Ramos (cell line): ENCODE results near the gene DCANP1.

Experiments
- in situ Hi-C: fragments of 300-500 bp; cut with MboI; formaldehyde crosslinking; loops from one replicate; pipeline ENCODE4 v1.14.3; 2022; ENCODE audit warnings: low sequenced_read_pairs; ENCODE audit not compliant: unreplicated experiment

The DCANP1 gene

DNA sequence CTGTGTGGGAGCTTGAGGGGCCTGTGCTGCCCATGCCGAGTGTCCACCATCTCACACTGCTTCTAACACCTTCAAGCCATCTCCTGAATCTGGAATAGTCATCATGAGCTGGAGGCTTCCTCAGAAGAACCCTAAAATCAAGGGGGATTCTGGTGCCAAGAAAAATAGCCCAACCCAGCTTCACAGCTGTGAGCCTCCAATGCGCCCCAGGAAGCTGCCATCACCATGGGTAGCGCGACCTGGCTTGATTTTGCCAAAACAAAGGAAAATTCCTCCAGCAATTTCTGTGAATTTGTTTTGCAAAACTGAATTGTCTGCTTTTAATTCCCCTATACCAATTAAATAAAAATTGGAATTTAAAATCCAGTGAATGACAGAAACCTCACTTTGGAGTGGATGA lies 11.2 kb upstream of the DCANP1 start:
- in situ Hi-C loops = loop anchor here (5.0 to 10.0 kb wide), 2 partner anchors 94 to 376 kb away; partner anchors contain the start of gene SLC25A48

DNA sequence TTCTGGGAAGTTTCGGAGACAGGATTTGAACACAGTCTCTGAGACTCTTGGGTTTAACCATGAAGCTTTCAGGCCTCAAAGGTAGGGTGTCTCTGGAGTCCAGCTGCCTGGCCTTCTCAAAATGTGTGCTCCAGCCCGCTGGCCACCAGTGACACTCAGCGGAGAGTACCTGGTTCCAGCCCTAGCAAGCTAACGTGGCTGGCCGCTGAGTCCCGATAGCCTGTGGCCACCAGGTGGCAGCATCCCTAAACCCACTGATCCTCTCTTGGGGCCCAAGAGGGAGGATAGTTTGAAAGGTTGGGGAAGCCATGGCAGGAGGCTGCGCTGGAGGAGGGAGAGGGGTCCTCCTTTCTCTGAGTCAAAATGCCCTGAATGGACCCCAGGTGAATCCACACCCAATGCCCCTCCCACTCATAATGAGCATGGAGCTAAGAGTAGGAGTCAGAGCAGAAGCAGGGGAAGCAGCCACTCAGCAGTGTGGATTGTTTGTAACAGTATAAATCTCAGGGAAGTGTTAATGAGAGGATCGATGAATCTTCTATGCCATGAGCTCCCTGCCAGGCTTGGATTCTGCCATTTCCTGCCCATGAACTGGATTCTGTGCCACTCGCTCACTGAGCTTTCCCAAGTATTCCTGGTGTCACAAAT lies 10.4 kb upstream of the DCANP1 start:
- in situ Hi-C loops = loop anchor here (5.0 to 10.0 kb wide), 2 partner anchors 95 to 377 kb away; partner anchors contain the start of gene SLC25A48

DNA sequence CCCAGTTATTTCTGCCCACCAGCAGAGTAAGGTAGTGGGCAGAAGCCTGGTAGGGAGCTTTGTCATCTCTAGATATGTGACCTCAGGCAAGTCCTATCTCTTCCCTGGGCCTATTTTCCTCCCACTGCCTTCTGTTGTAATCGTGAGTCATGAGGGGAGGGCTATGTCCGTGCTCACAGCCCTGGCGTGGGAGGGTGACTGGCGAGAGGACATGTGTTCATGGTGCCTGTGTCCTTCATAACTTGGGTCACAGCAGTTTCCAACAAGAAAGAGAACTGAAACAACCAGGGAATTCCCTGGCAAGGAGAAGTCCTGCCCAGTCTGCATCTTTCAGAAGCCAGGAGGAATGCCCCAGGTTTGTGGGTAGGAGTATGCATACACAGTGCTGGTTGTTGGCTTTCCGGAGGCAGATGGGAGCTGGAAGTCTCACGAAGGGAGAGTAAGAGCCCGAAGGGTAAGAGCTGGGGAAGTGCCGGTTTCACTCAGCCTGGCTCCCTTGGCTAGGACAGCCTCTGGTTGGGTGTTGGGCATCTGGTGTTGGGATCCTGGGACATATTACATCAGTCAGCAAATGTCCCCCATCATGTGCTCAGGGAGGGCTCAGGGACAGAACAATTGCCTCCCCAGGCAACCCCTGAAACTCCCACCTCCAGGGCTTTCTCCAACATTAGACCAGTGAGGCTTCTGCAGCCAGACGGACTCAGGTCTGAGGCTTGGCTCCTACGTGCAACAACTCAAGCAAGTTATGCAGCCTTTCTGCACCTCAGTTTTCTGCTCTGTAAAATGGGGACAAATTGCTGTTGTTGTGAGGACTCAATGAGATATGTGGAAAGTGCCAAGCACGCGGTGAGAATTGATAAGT lies 9.3 kb upstream of the DCANP1 start:
- in situ Hi-C loops = loop anchor here (5.0 to 10.0 kb wide), 2 partner anchors 96 to 378 kb away; partner anchors contain the start of gene SLC25A48

DNA sequence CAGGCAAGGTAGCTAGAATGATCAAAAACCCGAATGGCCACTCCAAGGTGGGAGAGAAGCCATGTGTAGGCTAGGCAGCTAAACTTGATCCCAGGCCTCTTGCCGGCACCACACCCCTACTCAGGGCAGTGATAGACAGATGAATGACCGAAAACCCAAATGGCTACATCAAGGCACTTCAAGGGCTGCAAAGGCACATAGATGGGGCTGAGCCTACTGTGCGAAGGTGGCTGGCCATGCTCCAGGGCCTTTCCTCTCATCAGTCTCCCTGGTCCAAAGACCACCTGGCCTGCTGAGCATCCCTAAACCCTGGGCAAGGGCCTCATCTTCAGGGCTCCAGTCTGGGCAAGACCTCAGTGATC lies 8.7 kb upstream of the DCANP1 start:
- in situ Hi-C loops = loop anchor here (5.0 to 10.0 kb wide), 2 partner anchors 96 to 379 kb away; partner anchors contain the start of gene SLC25A48

DNA sequence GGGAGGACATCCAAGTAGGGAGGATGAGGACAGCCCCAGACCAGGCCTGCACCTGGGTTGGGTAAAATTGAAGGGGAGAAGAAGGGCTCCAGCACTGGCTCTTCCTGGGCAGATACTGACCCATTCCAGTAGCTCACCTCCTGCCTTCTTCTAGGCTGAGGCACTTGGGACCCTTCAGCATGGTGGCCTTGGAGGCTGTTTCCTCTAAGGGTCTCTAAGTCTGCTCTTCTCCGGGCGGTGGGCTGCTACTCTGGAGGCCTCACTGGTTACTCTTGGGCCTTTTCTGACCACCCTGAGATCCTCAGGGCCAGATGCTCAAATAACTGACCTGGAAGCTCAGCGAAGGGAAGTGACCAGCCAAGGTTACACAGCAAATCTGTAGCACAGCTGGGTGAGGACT lies 7.8 kb upstream of the DCANP1 start:
- in situ Hi-C loops = loop anchor here (5.0 to 10.0 kb wide), 2 partner anchors 97 to 380 kb away; partner anchors contain the start of gene SLC25A48

DNA sequence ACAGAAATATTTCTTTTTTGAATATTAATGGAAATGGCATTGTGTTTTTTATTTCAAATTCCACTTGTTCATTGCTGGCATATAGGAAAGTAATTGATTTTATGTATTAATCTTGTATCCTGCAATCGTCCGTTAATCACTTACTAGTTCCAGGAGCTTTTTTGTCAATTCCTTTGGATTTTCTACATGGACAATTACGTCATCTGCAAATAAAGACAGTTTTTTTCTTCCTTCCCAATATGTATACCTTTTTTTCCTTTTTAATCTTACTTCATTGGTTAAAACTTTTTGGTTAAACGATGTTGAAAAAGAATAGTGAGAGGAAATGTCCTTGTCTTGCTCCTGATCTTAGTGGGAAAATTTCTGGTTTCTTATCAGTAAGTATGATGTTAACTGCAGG lies 6.5 kb upstream of the DCANP1 start:
- in situ Hi-C loops = loop anchor here (10.0 kb wide), 1 partner anchor 381 kb away; the partner anchor contains the start of gene SLC25A48

DNA sequence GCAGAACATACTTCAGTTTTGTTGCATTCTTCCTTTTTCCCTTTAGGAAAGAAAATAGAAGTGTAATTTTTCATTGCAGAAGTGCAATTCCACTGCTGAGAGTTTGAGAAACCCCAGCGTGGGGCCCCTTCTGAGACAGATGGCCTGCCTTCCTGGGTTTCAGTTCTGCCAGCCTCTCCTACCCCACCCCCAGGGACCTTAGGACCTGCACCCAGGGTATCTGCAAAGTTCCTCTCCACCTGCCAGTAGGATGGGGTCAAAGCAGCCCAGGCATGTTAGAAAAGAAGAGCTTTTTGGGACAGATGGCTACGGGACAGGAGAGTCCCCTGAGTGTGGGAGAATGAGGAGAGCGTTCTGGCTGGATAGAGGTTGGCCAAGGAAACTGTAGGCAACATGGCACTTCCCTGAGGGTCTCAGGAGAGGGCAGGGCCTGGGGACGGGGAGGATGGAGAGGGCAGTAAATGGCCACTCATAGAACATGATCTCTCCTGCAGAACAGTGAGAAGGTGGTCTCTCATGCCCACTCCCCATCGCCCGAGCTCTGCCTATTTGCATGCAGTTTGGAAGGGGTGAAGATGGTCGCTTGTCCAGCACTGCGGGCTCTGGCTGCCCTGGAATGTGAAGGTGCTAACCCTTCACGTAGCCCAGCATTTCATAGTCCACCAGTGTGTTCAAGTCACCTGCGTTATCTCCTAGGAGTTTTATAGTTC lies 5.3 kb upstream of the DCANP1 start, which contains the start of gene TIFAB:
TIFAB (minus strand) TSS at position 31 of the 710 bp plus-strand sequence. CDS start 2,412 bp downstream, outside the sequence.
- in situ Hi-C loops = loop anchor here (10.0 kb wide), 1 partner anchor 382 kb away; the partner anchor contains the start of gene SLC25A48

DNA sequence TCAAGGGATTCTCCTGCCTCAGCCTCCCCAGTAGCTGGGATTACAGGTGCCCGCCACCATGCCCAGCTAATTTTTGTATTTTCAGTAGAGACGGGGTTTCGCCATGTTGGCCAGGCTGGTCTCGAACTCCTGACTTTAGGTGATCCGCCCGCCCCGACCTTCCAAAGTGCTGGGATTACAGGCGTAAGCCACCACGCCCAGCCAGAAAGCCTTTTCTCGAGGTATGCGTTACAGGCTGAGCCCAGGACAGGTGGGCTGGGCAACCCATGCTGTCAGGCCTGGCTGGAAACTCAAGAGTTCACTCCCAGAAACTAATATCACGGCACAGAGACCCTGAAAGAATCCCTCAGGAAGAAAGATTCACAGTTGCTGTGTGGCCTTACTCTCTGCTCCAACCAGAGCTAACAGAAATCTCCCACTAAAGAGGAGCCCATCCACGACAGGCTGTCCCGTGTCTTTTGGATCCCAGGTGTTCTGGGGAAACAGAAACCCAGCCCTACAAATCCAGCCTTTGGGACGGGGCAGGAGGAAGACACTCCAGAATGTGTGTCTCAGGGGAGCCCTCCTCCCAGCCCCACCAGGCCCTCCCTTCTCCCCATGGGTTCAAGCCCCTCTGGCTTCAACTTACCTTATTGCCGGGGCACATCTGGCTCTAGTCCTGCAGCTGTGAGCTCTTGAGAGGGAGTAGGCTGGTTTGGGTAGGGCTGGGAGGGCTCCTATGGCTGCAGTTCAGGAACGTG lies 4.6 kb upstream of the DCANP1 start:
- in situ Hi-C loops = loop anchor here (10.0 kb wide), 1 partner anchor 383 kb away; the partner anchor contains the start of gene SLC25A48

DNA sequence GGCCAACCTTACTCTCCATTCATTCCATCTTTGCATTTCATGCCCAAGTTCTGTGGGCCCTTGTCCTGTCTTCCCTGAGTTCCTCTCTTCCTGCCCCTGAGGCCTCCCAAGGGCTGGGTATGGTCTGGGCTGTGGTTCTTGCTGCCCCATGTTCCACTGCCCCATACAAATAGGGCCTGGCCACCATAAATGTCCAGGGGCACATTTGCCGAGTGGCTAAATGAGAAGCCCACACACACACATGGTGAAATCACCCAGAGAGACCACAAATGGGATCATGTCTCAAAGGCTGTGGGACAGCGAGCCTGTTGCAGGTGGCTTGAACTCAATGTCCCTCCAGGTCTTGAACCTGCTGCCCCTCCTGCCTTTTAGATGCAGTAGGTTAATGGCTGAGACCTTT lies 3.8 kb upstream of the DCANP1 start:
- in situ Hi-C loops = loop anchor here (10.0 kb wide), 1 partner anchor 384 kb away; the partner anchor contains the start of gene SLC25A48

DNA sequence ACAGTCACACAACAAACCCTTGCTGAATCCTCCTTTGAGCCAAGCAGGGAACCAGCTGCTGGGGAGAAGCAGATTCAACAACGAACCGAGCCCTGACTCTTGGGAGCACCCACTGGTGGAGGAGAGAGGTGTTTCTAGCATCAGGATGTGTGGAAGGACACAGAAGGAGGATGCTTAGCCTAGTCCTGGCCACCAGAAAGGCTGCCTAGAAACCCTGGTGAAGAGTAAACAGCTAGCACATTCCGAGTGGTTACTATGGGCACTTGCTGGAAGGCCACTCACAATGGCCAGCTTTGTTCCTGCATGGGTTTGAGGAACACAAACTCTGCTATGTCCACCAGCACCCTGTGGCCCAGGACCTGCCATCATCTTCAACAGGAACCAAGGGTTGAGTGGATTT lies 3.2 kb upstream of the DCANP1 start:
- in situ Hi-C loops = loop anchor here (10.0 kb wide), 1 partner anchor 384 kb away; the partner anchor contains the start of gene SLC25A48

DNA sequence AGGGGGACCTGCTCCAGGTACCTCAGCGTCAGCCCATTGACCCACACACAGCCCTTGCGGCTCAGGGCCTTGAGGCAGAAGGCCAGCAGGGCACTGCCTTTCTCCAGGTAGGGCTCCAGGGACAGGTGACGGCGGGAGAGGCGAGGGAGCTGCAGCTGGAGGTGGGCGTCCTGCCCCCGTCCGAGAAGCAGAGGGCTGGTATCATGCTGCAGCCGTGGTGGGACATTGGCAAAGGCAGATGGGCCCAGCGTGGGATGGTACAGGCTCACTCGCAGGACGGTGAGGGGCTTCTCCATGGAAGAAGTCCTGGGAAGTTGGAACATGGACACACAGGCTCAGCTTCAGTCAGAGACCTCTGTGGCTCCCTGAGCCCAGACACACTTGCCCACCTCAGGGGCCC lies 2.5 kb upstream of the DCANP1 start:
- in situ Hi-C loops = loop anchor here (10.0 kb wide), 1 partner anchor 385 kb away; the partner anchor contains the start of gene SLC25A48

DNA sequence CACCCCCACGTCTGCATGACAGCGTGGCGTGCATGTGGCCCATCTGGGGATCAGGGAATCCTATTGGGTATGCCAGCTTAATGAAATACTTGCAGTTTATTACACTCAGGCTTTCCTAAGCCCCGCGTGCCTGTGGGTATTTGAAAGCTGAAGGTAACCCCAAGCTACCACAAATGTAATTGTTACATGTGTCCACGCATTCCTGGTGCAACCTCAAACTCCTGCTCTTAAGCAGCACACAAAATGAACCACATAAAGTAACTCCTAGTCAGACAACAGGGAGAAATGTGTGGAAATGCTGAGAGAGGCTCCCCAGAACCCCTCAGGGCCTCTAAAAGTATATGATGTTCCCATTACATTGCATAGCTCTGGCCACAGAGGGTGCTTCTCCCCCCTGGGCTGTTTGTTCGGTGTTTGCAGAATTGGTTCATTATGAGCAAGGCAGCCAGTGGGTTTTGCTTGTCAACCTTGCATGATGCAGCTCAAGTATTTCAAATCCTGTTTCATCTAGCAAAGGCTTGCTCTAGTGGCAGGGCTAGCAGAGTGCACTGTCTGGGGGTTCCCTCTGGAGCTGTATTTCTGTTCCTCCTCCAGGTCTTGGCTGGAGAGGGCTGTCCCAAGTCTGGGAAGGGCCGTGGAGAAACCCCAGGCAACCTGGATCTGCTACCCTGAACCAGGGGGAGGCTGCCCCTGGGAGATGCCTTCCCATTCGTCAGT lies 1.8 kb upstream of the DCANP1 start:
- in situ Hi-C loops = no loop called here

DNA sequence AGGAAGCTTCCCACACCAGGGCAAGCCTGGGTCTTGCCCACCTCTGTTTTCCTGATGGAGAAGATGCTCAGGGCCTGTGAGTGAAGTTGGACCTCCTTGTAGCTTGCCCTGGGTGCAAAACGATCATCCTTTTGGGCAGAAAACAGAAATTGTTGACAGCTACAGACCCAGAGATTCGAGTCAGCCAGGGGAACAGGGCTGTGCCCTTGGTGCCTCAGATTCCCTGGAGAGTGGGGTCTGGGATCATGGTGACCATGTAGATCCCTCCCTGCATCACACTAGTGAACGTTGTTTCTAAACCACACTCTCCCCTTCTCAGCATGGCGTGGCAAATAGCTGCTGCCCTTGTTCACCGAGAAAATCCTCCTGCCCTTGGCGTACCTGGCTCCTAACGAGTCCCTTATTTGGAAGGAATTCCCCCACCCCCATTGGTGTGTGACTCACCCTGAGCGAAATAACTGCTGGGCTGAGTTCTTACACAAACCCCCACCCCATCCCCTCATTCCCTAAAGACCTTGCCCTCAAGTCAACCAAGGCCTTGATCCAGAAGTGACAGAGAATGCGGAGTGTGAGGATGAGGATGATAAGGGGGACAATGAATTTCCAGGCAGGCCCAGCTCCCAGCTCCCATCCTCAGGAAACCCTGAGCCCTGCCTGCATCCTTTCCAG lies 1.1 kb upstream of the DCANP1 start:
- in situ Hi-C loops = no loop called here

DNA sequence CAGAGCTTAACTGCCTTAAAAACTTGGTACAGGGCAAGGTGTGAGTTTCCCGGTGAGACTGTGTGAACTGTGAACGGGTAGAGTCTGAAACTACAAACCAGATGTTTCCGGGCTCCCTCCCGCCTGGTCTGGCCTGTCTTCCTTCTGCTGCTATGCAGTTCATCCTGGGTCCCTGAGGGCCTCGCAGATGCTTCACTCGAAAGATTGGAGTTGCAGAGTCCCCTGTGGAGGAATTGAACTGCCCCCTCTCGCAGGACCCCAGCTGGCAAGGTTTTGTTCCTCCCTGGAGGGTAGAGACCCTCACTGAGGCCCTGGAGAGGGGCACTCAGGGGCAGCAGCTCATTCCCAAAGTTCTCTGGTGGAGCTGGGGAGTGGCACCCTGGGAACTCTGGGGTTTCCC lies 533 bp downstream of the DCANP1 start:
- in situ Hi-C loops = no loop called here

DNA sequence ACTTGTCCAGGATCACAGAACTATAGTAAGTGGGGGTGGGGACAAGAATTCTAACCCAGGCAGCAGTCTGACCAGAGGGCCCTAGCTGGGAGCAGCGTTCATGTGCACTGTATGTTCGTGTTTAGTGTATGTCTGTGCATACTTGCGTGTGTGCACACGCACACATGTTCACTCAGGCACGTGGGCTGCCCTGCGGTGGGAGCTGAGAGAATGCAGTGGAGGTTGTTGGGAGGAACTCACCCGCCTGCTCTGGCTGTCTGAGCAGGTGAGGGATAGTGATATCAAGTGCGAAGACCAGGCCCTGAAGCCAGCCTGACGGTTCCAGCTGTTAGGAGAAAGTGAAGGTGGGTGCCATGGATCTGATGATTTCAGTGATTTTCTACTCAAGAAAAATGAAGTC lies 942 bp downstream of the DCANP1 start:
- in situ Hi-C loops = no loop called here

DNA sequence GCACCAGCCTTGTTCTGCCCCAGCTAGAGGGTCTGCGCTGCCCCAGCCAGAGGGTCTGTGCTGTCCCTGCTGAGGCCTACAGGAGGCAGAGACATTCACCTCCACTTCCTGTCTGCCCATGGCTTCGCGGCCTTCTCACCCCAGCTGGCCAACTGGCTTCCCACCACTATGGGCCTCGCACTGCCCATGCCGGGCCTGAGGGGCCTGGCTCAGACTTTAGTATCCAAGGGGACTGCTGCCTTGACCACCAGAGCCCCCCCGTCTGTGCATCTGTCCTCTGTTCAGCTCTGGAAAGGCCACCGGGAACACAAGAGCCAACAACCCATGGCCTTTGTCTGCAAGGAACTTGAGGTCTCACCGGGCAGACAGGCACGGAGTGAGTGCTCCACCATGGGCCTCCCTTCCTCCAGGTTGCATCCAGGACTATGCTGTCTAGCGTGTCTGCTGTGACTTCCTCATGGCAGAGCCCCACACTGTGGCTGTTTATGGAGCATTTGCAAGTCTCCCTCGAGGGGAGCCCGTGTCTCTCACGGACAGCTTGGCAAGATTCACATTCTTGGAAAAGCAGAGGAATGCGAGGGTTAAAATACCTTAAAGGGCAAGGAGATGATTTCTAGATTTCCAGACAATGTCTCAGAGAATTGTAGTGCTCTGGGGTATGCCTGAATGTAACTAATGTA lies 1.7 kb downstream of the DCANP1 start:
- in situ Hi-C loops = no loop called here

DNA sequence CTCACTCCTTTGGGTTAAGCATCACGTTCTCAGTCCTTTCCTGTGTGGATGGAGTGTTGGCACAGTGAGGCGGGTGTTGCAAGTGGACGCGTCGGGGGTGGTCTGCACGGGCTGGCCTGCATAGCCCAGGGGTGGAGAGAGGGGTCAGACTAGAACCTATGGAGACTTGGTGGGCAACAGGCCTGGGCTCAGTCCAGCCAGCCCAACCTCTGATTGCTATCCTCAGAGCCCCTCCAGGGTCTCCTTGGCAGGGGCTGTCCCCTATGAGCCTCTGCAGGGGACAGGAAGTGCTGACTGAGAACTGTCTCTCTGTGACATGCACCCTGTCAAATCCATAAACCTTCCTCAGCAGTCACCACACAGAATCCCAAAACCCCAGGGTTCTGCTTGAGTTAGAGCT lies 2.3 kb downstream of the DCANP1 start:
- in situ Hi-C loops = no loop called here

DNA sequence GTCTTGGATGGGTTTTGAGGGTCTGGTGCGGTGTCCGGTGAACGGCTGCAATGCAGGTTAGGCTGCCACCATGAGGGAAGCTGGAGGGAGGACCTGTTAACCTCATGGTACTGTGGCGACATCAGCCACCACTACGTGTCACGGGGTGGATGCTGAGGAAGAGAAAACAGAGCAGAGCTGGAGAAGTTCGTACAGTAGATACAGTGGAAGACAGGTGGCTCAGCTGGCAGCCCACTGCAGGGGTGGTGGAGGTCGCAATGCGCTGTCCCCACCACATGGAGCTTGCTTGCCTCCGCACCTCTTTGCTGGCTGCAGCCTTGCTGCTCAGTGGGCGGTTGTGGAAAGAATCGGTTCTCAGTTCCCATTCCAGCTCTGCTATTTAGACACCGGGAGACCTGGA lies 2.8 kb downstream of the DCANP1 start:
- in situ Hi-C loops = no loop called here
